Brain microvascular endothelial cell (primary cell): ENCODE measurements around the gene CCN6.

ENCODE experiments used
- DNase-seq: peaks from one replicate; pipeline ENCODE4 v3.0.0-alpha.2; 2020
- H3K27ac ChIP-seq: fragments of 250-450 bp; sonication (Bioruptor Pico); 2 replicates; pipeline ENCODE4 v1.5.1; 2020; ENCODE audit warnings: mild to moderate bottlenecking, moderate library complexity
- H3K27me3 ChIP-seq: fragments of 250-450 bp; sonication (Bioruptor Pico); replicated peaks from 2 replicates; pipeline ENCODE4 v1.5.1; 2020; ENCODE audit warnings: mild to moderate bottlenecking
- H3K36me3 ChIP-seq: fragments of 250-450 bp; sonication (Bioruptor Pico); replicated peaks from 2 replicates; pipeline ENCODE4 v1.5.1; 2020; ENCODE audit warnings: mild to moderate bottlenecking
- H3K4me3 ChIP-seq: 2 replicates; pipeline ENCODE4 v1.5.1; 2011; ENCODE audit warnings: low read depth, mild to moderate bottlenecking, control low read depth, low read length, moderate library complexity
- CTCF ChIP-seq: IDR thresholded peaks from 2 replicates; pipeline ENCODE4 v1.5.1; 2011; ENCODE audit warnings: low read depth, mild to moderate bottlenecking, moderate library complexity, low read length, control low read depth, inconsistent platforms; ENCODE audit errors: missing control alignments
- in situ Hi-C: cut with HindIII; loops from 2 replicates; pipeline ENCODE4 v1.10.0; 2017; ENCODE audit warnings: low sequenced_read_pairs, low pct_ligation_motif_present

CCN6 gene

GRCh38 chr6:112106562-112106961, 52.7 kb downstream of the CCN6 start:
- H3K36me3 ChIP-seq = peaks cover 38% of the 10 kb centered on the region
- DNase-seq = no peak
- no peak overlapping the region for H3K27ac ChIP-seq
- H3K4me3 ChIP-seq = no peak overlapping the region
- in situ Hi-C loops = no loop called here
- TF ChIP-seq CTCF = no peak
- H3K27me3 ChIP-seq = no peaks in the 10 kb centered on the region

- H3K4me3 ChIP-seq = no peak overlapping the region
- in situ Hi-C loops = no loop called here
- DNase-seq = no peak
- no peak overlapping the region for H3K27ac ChIP-seq
- no peaks in the 10 kb centered on the region for H3K27me3 ChIP-seq
- no peak for TF ChIP-seq CTCF
- peaks cover 63% of the 10 kb centered on the region for H3K36me3 ChIP-seq
Measured at GRCh38 chr6:112109262-112109661, 55.4 kb downstream of the CCN6 start.

GRCh38 chr6:112113431-112113830, 59.5 kb downstream of the CCN6 start:
- H3K27me3 ChIP-seq = no peaks in the 10 kb centered on the region
- TF ChIP-seq CTCF = no peak
- H3K27ac ChIP-seq = no peak overlapping the region
- no peak for DNase-seq
- H3K4me3 ChIP-seq = no peak overlapping the region
- H3K36me3 ChIP-seq = peaks cover 72% of the 10 kb centered on the region
- in situ Hi-C loops = no loop called here

GRCh38 chr6:112113918-112114317, 60.0 kb downstream of the CCN6 start:
- no peak overlapping the region for H3K4me3 ChIP-seq
- in situ Hi-C loops = no loop called here
- no peak for TF ChIP-seq CTCF
- H3K36me3 ChIP-seq = peaks cover 73% of the 10 kb centered on the region
- H3K27ac ChIP-seq = no peak overlapping the region
- H3K27me3 ChIP-seq = no peaks in the 10 kb centered on the region
- DNase-seq = no peak

- no peaks in the 10 kb centered on the region for H3K27me3 ChIP-seq
- no peak overlapping the region for H3K4me3 ChIP-seq
- TF ChIP-seq CTCF = no peak
- in situ Hi-C loops = no loop called here
- H3K36me3 ChIP-seq = peaks cover 78% of the 10 kb centered on the region
- DNase-seq = no peak
- no peak overlapping the region for H3K27ac ChIP-seq
Measured at GRCh38 chr6:112114577-112115223, 60.8 kb downstream of the CCN6 start.

GRCh38 chr6:112116221-112116620, 62.3 kb downstream of the CCN6 start:
- no peak overlapping the region for H3K27ac ChIP-seq
- in situ Hi-C loops = no loop called here
- no peaks in the 10 kb centered on the region for H3K27me3 ChIP-seq
- TF ChIP-seq CTCF = peak; percentile 18
- no peak for DNase-seq
- H3K4me3 ChIP-seq = no peak overlapping the region
- H3K36me3 ChIP-seq = peaks cover 66% of the 10 kb centered on the region
